SK-N-SH treated with all-trans-retinoic acid at 6 μM for 48 hours (cell line): Measurements from ENCODE around the gene CAMSAP3.

Experiments used
- CSRNP3 ChIP-seq: fragments of 250-450 bp; sonication (Bioruptor Pico); IDR thresholded peaks from 2 replicates; pipeline ENCODE4 v1.5.1; 2021; ENCODE audit warnings: mild to moderate bottlenecking, moderate library complexity
- GLIS3 ChIP-seq: fragments of 250-450 bp; sonication (Bioruptor Pico); IDR thresholded peaks from 2 replicates; pipeline ENCODE4 v1.5.0; 2020; ENCODE audit warnings: mild to moderate bottlenecking, moderate library complexity
- OSR1 ChIP-seq: fragments of 250-450 bp; sonication (Bioruptor Pico); IDR thresholded peaks from 2 replicates; pipeline ENCODE4 v1.8.0; 2022; ENCODE audit warnings: moderate library complexity, mild to moderate bottlenecking, inconsistent platforms
- SNAI2 ChIP-seq: fragments of 250-450 bp; sonication (Bioruptor Pico); IDR thresholded peaks from 2 replicates; pipeline ENCODE4 v1.5.0; 2020; ENCODE audit warnings: mild to moderate bottlenecking, moderate library complexity
- TF ChIP-seq, protein P1 (sequence below): fragments of 250-450 bp; sonication (Bioruptor Pico); IDR thresholded peaks from 2 replicates; pipeline ENCODE4 v1.5.1; 2020; ENCODE audit warnings: low read depth, mild to moderate bottlenecking, moderate library complexity

- no peak for TF ChIP-seq GLIS3
- TF ChIP-seq CSRNP3 (CRISPR knock-in tag), result no peak
- TF ChIP-seq, protein P1, sequence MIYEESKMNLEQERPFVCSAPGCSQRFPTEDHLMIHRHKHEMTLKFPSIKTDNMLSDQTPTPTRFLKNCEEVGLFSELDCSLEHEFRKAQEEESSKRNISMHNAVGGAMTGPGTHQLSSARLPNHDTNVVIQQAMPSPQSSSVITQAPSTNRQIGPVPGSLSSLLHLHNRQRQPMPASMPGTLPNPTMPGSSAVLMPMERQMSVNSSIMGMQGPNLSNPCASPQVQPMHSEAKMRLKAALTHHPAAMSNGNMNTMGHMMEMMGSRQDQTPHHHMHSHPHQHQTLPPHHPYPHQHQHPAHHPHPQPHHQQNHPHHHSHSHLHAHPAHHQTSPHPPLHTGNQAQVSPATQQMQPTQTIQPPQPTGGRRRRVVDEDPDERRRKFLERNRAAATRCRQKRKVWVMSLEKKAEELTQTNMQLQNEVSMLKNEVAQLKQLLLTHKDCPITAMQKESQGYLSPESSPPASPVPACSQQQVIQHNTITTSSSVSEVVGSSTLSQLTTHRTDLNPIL (CRISPR knock-in tag), result no peak
- no peak for TF ChIP-seq SNAI2 (CRISPR knock-in tag)
- TF ChIP-seq OSR1 (CRISPR knock-in tag), result no peak
Measured at GRCh38 chr19:7644550-7644877, 48.9 kb downstream of the CAMSAP3 start.
